NCI-H510A treated with DMSO at 0.1 percent for 48 hours (cell line): ENCODE data around the gene KRTCAP2.
A peak's percentile ranks its signal among the peaks of the same experiment; 100 is the strongest.
"Not testable (repeated sequence)": the region's sequence is repeated elsewhere in the genome, so short reads cannot be mapped to it uniquely, and the experiment has no call there.

ENCODE experiments used
- DNase-seq: peaks from one replicate; lab custom pipeline; 2025; lab: John Stamatoyannopoulos, UW

Gene KRTCAP2

GRCh38 chr1:155168456-155169210 is 4.5 kb downstream of the KRTCAP2 start:
- no peak for DNase-seq

- not testable (repeated sequence) for DNase-seq
These were observed 5.0 kb downstream of the KRTCAP2 start for GRCh38 chr1:155168105-155168445.

GRCh38 chr1:155167166-155168104 is 5.7 kb downstream of the KRTCAP2 start:
- peak; percentile 92 for DNase-seq

GRCh38 chr1:155166471-155167165 is 6.5 kb downstream of the KRTCAP2 start:
- DNase-seq = no peak

GRCh38 chr1:155166051-155166470 is 7.0 kb downstream of the KRTCAP2 start:
- no peak for DNase-seq

- DNase-seq = not testable (repeated sequence)
These were observed 8.5 kb downstream of the KRTCAP2 start for GRCh38 chr1:155164625-155165024.

- DNase-seq = not testable (repeated sequence)
These were observed 9.3 kb downstream of the KRTCAP2 start for GRCh38 chr1:155163785-155164184.

GRCh38 chr1:155162631-155163030 is 10.5 kb downstream of the KRTCAP2 start:
- DNase-seq = not testable (repeated sequence)

GRCh38 chr1:155160128-155160527 is 13.0 kb downstream of the KRTCAP2 start:
- no peak for DNase-seq

- no peak for DNase-seq
These were observed 14.1 kb downstream of the KRTCAP2 start for GRCh38 chr1:155158991-155159390.

- not testable (repeated sequence) for DNase-seq
These were observed 17.0 kb downstream of the KRTCAP2 start for GRCh38 chr1:155155996-155156643.

GRCh38 chr1:155145491-155145890 is 27.6 kb downstream of the KRTCAP2 start:
- DNase-seq = no peak

GRCh38 chr1:155141749-155142148 is 31.4 kb downstream of the KRTCAP2 start:
- DNase-seq = no peak

- DNase-seq = no peak
These were observed 32.5 kb downstream of the KRTCAP2 start for GRCh38 chr1:155140630-155140953.

- peak; percentile 62 for DNase-seq
These were observed 33.0 kb downstream of the KRTCAP2 start, which contains the start of gene DPM3 for GRCh38 chr1:155139895-155140629. TSS of gene DPM3 (minus strand) at chr1:155140531. CDS start at chr1:155140240, 291 bp downstream.

GRCh38 chr1:155137154-155137949 is 35.8 kb downstream of the KRTCAP2 start:
- no peak for DNase-seq

- peak; percentile 7 for DNase-seq
These were observed 36.4 kb downstream of the KRTCAP2 start for GRCh38 chr1:155136748-155137147.

GRCh38 chr1:155135415-155136028 is 37.6 kb downstream of the KRTCAP2 start, which contains the start of gene SLC50A1:
TSS of gene SLC50A1 (plus strand) at chr1:155135852. CDS start at chr1:155135912, 60 bp downstream.
- DNase-seq = peak; percentile 91

- DNase-seq = peak; percentile 43
These were observed 38.2 kb downstream of the KRTCAP2 start for GRCh38 chr1:155134880-155135414.
